Gastroesophageal sphincter (tissue), 3 donors: ENCODE results near the gene RAB42.

ENCODE experiments used
- EP300 ChIP-seq: sonication (generic); formaldehyde crosslinking; IDR thresholded peaks from one replicate; pipeline ENCODE4 v1.6.1; 2017; ENCODE audit warnings: antibody characterized with exemption, mild to moderate bottlenecking
- POLR2A ChIP-seq, 2 donors: fragments of 450-650 bp; IDR thresholded peaks; one replicate each; pipeline ENCODE4 v1.6.1; 2017; ENCODE audit warnings: antibody characterized with exemption in 2 of 2, mild to moderate bottlenecking in 2 of 2, moderate library complexity in 1 of 2
- POLR2AphosphoS5 ChIP-seq: sonication (generic); formaldehyde crosslinking; IDR thresholded peaks from one replicate; pipeline ENCODE4 v1.6.1; 2017; ENCODE audit warnings: antibody characterized with exemption
- TF ChIP-seq, protein P1 (sequence below), 4 experiments: fragments of 200-600 bp in 2 of 4; fragments of 450-650 bp in 2 of 4; sonication (generic) in 1 of 4; IDR thresholded peaks; one replicate each; pipeline ENCODE4 v1.5.1; 2017 to 2019; ENCODE audit warnings: antibody characterized with exemption in 4 of 4, mild to moderate bottlenecking in 2 of 4, moderate library complexity in 2 of 4

DNA sequence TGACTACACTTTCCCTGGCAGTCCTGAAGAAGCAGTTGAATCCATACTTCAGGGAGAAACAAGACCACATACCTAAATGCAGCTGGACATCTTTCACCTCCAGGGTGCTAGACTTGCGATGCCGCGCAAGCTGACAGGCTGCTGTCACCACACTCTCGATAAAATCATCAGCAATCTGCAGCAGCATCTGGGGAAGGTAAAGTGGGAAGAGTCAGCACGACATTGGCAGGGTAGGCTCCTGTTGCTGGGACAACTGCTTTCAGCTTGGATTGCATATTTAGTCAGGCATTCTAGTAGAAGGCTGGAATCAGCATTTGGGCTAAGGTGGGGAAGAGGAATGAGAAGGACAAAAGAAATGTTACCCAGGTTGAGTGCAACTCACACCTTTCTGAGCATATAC is 21.1 kb downstream of the RAB42 start:
- TF ChIP-seq, protein P1, sequence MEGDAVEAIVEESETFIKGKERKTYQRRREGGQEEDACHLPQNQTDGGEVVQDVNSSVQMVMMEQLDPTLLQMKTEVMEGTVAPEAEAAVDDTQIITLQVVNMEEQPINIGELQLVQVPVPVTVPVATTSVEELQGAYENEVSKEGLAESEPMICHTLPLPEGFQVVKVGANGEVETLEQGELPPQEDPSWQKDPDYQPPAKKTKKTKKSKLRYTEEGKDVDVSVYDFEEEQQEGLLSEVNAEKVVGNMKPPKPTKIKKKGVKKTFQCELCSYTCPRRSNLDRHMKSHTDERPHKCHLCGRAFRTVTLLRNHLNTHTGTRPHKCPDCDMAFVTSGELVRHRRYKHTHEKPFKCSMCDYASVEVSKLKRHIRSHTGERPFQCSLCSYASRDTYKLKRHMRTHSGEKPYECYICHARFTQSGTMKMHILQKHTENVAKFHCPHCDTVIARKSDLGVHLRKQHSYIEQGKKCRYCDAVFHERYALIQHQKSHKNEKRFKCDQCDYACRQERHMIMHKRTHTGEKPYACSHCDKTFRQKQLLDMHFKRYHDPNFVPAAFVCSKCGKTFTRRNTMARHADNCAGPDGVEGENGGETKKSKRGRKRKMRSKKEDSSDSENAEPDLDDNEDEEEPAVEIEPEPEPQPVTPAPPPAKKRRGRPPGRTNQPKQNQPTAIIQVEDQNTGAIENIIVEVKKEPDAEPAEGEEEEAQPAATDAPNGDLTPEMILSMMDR (IDR thresholded peaks at IDR 0.05): no peak
- TF ChIP-seq EP300 (no peak), POLR2A (IDR thresholded peaks at IDR 0.05) (no peak), POLR2AphosphoS5 (no peak)
